Endodermal cell (in vitro differentiated cells): Measurements from ENCODE around the gene ZNF107. TPM values are rescaled to one million over a fixed set of nuclear protein-coding genes. Genes with fewer than 3 reads are reported as not detected.

Experiments
- DNase-seq: peaks from one replicate; pipeline ENCODE4 v3.0.0-alpha.2; 2017
- H3K27ac ChIP-seq: 2 replicates; pipeline ENCODE4 v1.5.1; 2013; ENCODE audit warnings: mild to moderate bottlenecking, low read depth, low read length, moderate library complexity
- H3K27me3 ChIP-seq: 2 replicates; pipeline ENCODE4 v1.6.1; 2013; ENCODE audit warnings: mild to moderate bottlenecking, low read length, moderate library complexity; ENCODE audit not compliant: insufficient read depth, control insufficient read depth, poor library complexity, severe bottlenecking
- H3K36me3 ChIP-seq: 2 replicates; pipeline ENCODE4 v1.7.0; 2013; ENCODE audit warnings: mild to moderate bottlenecking, low read length, moderate library complexity; ENCODE audit not compliant: control insufficient read depth, insufficient read depth
- H3K4me1 ChIP-seq: one replicate; pipeline ENCODE4 v1.7.0; 2013; ENCODE audit warnings: low read length; ENCODE audit not compliant: control insufficient read depth, insufficient read depth
- H3K4me3 ChIP-seq: 2 replicates; pipeline ENCODE4 v1.5.1; 2013; ENCODE audit warnings: mild to moderate bottlenecking, low read length, moderate library complexity
- H3K9ac ChIP-seq: 2 replicates; pipeline ENCODE4 v1.6.1; 2013; ENCODE audit warnings: mild to moderate bottlenecking, low read length, moderate library complexity; ENCODE audit not compliant: poor library complexity, severe bottlenecking; ENCODE audit errors: extremely low read depth
- H3K9me3 ChIP-seq: 2 replicates; pipeline ENCODE4 v1.6.1; 2013; ENCODE audit warnings: mild to moderate bottlenecking, low read length, moderate library complexity; ENCODE audit not compliant: control insufficient read depth
- H3K27ac Mint-ChIP-seq: 2 replicates; pipeline ENCODE4 v1.8.0; 2020; ENCODE audit warnings: mixed read lengths
- H3K27me3 Mint-ChIP-seq: 2 replicates; pipeline ENCODE4 v1.8.0; 2021; ENCODE audit warnings: mild to moderate bottlenecking, mixed read lengths; ENCODE audit not compliant: insufficient read depth
- H3K36me3 Mint-ChIP-seq: 2 replicates; pipeline ENCODE4 v1.8.0; 2020; ENCODE audit warnings: low read depth, mixed read lengths
- H3K4me1 Mint-ChIP-seq: 2 replicates; pipeline ENCODE4 v1.8.0; 2020; ENCODE audit warnings: mixed read lengths
- H3K4me3 Mint-ChIP-seq: 2 replicates; pipeline ENCODE4 v1.8.0; 2020; ENCODE audit warnings: mild to moderate bottlenecking, moderate library complexity, mixed read lengths
- H3K9me3 Mint-ChIP-seq: 2 replicates; pipeline ENCODE4 v1.8.0; 2020; ENCODE audit warnings: mild to moderate bottlenecking, mixed read lengths
- CTCF ChIP-seq: fragments of 200-600 bp; sonication (generic); conservative IDR thresholded peaks from 2 replicates; pipeline ENCODE4 v1.5.0; 2021; ENCODE audit warnings: antibody characterized with exemption, mild to moderate bottlenecking
- WGBS, 2 experiments: methylation state at CpG; one replicate each; pipeline versions ENCODE4 v1.1.5 to v1.1.7; 2013; ENCODE audit warnings: missing lambda C conversion rate in 2 of 2, mixed read lengths in 1 of 2; ENCODE audit not compliant: insufficient coverage in 1 of 2, insufficient read length in 1 of 2; 5-methylcytosine and 5-hydroxymethylcytosine counted together
- total RNA-seq, 2 donors: library from RNA; stranded (reverse); fragmentation: NEBNext Ultra II Directional in 1 of 2; extraction: Animal tissue kit (Norgen Biotek cat#: 25700) in 1 of 2; gene quantifications; 2 replicates in 1 of 2; 3 replicates in 1 of 2; pipeline ENCODE4 v1.2.1, GENCODE V29; 2021

Gene ZNF107
- total RNA-seq, 2 donors from 2014 or later, result 16.9 to 17.9 TPM

DNA sequence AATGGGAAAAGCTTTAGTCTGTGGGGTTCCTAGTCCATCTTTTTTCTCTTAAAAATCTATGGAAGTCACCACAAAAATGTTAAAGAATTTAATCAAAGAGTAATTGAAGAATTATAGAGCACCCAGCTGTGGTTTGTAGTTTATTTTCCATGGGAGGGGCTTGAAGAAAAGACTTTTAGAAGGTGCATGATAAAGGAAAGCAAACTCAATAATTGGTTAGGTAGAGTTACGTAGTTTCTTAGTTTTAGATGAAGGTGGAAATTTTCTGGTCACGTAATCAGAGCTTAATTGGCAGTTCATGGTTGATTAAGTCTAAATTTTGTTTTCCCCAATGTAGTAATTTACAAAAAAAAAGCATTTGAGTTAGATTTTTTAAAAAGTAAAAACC lies 724 bp downstream of the ZNF107 start:
- no peak for TF ChIP-seq CTCF
- WGBS, 2 experiments, result 37 to 50% methylated on average over 1 to 2 of the region's 2 CpGs
- Histone ChIP-seq H3K4me3 (peak overlapping the region; percentile 93), H3K27me3 (no peaks in the 10 kb centered on the region), H3K4me1 (no peaks in the 10 kb centered on the region), H3K27ac (peak overlapping the region; percentile 98), H3K36me3 (peaks cover 20% of the 10 kb centered on the region), H3K9ac (peak overlapping the region; percentile 88), H3K9me3 (no peaks in the 10 kb centered on the region)
- peaks cover 12% of the 10 kb centered on the region for H3K4me1 Mint-ChIP-seq
- H3K36me3 Mint-ChIP-seq, result peaks cover 21% of the 10 kb centered on the region
- H3K27ac Mint-ChIP-seq, result peak overlapping the region; percentile 98
- peaks cover 9% of the 10 kb centered on the region for H3K9me3 Mint-ChIP-seq
- H3K4me3 Mint-ChIP-seq, result peak overlapping the region; percentile 92
- no peak for DNase-seq
- no peaks in the 10 kb centered on the region for H3K27me3 Mint-ChIP-seq

- Mint-ChIP-seq H3K4me1 (peaks cover 12% of the 10 kb centered on the region), H3K4me3 (peak overlapping the region; percentile 92), H3K36me3 (peaks cover 24% of the 10 kb centered on the region), H3K27me3 (no peaks in the 10 kb centered on the region), H3K9me3 (peaks cover 9% of the 10 kb centered on the region), H3K27ac (peak overlapping the region; percentile 9)
- 97% methylated on average over 2 of the region's 2 CpGs; no CpG with 5 or more reads in 1 of the 2 experiments for whole genome bisulfite sequencing, 2 experiments
- Histone ChIP-seq H3K4me3 (peak overlapping the region; percentile 93), H3K9ac (no peak overlapping the region), H3K9me3 (no peaks in the 10 kb centered on the region), H3K27ac (no peak overlapping the region), H3K27me3 (no peaks in the 10 kb centered on the region), H3K36me3 (peaks cover 20% of the 10 kb centered on the region), H3K4me1 (no peaks in the 10 kb centered on the region)
- no peak for DNase-seq
- TF ChIP-seq CTCF, result no peak
These were observed 1.4 kb downstream of the ZNF107 start for GRCh38 chr7:64667311-64667710.

GRCh38 chr7:64672414-64672813 lies 6.5 kb downstream of the ZNF107 start:
- DNase-seq, result no peak
- Histone ChIP-seq H3K9me3 (no peaks in the 10 kb centered on the region), H3K27me3 (no peaks in the 10 kb centered on the region), H3K9ac (no peak overlapping the region), H3K4me3 (no peak overlapping the region), H3K36me3 (peaks cover 24% of the 10 kb centered on the region), H3K4me1 (no peaks in the 10 kb centered on the region), H3K27ac (no peak overlapping the region)
- TF ChIP-seq CTCF, result no peak
- Mint-ChIP-seq H3K9me3 (no peaks in the 10 kb centered on the region), H3K27ac (no peak overlapping the region), H3K4me1 (peaks cover 5% of the 10 kb centered on the region), H3K4me3 (no peak overlapping the region), H3K27me3 (no peaks in the 10 kb centered on the region), H3K36me3 (peaks cover 24% of the 10 kb centered on the region)
- WGBS, 2 experiments, result 86 to 97% methylated on average over 2 to 8 of the region's 8 CpGs
